HG02610 (cell line): Measurements from ENCODE around the gene NEDD9.

Experiments
- ATAC-seq: cut with Tn5 transposase; IDR thresholded peaks from one replicate; pipeline ENCODE4 v1.9.1; 2021; ENCODE audit warnings: mild to moderate bottlenecking, moderate library complexity; ENCODE audit not compliant: unreplicated experiment

NEDD9 gene

DNA sequence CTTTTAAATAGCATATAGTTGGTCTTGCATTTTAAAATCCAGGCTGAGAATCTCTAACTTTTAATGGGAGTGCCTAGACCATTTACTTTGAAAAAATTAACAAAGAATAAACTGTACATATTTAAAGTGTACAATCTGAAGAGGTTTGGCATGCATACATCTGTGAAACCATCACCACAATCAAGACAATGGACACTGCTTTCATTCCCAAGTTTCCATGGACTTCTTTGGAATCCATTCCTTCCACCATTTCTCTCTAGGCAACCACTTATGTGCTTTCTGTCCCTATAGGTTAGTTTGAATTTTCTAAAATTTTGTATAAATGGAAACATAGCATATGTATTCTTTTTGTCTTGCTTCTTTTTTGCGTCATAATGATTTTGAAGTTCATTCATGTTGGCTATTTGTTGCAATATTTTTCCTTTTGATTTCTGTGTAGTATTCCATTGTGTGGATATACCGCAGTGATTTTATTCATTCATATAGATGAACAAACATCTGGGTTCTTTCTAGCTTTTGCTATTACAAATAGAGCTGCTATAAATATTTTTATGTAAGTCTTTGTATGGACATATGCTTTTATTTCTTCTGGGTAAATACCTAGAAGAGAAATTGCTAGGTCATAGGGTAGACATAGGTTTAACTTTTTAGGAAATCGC is 50.9 kb downstream of the NEDD9 start:
- ATAC-seq: no peak

GRCh38 chr6:11179419-11180202 is 52.9 kb downstream of the NEDD9 start:
- no peak for ATAC-seq

GRCh38 chr6:11179088-11179418 is 53.4 kb downstream of the NEDD9 start:
- no peak for ATAC-seq

- no peak for ATAC-seq
These were observed 55.2 kb downstream of the NEDD9 start for GRCh38 chr6:11177271-11177670.

DNA sequence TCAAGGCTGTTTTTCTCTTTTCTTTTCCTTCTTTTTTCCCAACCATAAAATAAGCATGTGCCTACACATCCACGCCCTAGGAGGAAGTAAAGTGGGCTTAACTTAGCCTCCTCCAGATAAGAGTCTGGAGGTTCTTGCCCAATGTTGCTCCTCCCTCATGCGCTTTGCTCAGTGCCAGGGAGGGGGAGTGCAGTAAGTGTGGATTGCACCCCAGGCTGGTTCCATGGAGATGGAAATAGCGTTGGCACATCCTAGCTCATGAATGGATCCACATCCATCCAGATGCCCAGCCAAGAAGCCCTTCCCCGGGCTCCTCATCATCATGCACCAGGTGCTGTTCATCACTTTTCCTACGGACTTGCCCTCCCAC is 58.2 kb downstream of the NEDD9 start:
- ATAC-seq: no peak

DNA sequence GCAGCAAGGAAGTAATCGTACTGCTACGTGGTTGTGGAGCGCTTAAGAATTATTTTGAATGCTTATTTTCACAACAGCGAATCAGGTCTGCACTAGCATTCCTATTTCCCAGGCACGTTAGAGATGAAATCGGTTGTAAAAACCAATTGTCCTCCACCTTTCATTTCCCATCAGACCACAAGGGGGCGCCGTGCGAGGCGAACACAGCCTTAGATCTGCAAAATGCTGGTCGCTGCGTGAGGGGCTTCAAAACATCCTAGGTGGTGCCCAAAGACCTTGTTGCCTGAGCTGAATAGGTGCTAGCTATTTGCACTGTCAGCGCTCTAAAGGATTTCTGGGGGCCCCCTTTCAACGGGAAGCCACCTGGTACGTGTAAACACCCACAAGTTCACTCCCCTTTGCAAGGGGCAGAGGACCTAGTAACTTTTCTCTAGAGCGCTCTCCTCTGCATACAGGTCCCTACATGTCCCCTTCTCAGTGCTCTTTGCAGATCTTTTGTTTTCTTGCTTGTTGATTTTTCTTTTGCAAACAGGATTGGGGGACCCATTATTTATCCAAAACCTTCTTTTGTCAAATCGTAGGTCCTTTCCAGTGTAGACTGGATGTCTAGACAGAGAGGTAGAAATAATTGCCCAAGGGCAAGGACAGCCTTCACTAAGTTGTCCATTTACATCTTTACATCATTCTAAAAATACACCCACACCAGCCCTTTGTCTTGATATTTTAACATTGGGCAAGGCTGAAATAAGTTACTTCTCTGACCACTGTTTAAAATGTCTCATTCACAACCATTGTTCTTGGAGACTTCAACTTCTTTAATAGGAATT is 59.8 kb downstream of the NEDD9 start:
- ATAC-seq: peak; percentile 64

- no peak for ATAC-seq
These were observed 60.5 kb downstream of the NEDD9 start for GRCh38 chr6:11171952-11172351.

DNA sequence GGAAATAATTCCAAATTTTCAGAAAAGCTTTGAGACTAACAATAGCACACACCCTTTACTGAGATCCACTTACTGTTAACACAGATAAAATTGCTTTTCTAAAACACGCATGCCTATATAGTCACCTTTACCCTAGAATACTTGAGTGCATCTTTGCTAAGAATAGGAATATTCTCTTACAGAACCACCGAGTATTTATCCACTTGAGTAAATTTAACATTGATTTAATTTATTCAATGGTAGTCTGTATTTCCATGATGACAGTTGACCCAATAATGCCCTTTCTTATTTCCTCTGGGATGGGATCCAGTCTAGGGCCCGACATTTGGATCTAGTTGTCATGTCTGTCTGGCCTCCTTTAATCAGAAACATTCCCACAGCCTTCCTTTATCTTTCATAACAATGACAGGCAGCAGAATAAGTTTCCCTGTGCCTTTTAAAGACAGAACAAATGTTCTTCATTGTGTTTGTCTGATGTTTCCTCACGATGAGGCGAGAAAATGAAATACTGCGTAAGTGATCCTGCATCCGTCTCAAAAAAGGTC is 64.3 kb downstream of the NEDD9 start:
- ATAC-seq: no peak

DNA sequence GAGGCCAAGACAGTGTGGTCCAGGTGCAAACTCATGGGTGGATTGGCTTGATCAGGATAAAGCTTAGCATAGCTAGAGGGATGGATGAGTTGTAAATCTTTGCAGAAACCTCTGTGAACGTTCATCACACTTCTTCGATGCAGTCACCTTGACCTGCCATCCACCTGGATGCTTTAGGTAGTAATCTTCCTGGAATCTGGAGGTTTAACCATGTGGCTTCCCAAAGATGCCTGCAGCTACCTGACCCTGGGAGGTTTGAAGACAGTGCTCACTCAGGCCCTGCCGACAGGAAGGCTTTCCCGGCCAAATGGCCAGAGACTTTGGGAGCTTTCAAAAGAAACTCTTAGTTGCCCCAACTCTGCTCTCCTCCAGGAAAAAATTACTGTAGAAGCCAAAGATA is 65.5 kb downstream of the NEDD9 start:
- ATAC-seq: no peak

DNA sequence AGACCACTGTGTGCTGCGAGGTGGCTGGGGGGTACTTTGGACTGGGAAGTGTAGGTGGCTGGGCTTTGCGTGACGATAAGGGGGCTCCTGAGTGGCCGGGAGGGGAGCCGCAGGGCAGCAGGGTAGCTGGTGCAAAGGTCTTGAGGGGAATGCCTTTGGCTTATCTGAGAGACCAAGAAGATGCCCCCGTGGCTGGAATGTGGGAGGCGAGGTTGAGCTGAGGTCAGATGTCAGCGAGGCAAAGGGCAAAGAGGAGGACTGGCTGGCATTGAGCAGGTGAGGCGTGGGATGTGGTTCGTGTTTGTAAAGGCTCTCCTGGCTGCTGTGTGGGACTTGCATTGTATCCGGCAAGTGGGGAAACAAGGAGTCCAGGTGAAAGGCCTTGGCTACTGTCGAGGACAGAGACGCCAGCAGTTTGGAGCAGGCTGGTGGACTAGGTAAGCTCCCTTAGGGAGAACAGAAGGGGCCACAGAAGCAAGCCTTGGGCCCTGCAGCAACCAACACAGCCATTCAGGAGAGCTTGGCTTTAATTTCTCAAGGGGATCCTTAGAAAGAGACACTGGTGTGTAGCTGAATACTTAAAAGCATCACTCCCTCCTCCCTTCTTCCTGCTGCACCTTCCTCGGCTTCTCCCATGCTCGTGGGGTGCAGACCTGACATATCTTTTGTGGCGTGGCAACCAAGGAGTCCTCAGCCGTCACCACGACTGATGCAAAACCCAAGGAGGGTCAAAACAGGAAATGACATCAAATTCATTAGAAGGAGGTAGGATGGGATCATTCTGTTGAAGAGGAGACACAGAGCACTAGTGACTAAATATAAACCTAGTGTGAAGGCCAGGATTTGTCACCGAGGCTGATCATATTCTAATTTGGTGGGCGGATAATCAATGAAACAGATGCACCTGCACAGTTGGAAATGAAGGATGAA is 67.5 kb downstream of the NEDD9 start:
- no peak for ATAC-seq

GRCh38 chr6:11163932-11164331 is 68.5 kb downstream of the NEDD9 start:
- ATAC-seq: peak; percentile 88

DNA sequence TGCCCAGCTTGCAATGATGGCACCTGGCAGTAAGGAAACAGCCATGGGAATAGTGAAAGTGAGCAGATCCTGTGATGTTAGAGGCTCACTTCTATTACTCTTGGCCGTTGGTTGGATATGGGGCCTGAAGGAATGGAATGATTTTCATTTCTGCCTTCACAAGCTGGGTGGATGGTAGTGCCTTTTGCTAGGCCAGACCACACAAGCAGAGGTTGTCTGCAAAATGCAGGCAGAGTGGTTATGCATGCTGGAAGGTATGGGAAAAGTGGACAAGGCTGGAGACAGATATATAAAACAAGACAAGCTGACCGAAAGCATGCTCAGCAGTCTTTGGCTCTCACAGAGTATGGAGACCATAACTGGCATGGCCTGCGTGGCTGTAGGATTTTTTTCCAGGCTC is 70.2 kb downstream of the NEDD9 start:
- no peak for ATAC-seq

DNA sequence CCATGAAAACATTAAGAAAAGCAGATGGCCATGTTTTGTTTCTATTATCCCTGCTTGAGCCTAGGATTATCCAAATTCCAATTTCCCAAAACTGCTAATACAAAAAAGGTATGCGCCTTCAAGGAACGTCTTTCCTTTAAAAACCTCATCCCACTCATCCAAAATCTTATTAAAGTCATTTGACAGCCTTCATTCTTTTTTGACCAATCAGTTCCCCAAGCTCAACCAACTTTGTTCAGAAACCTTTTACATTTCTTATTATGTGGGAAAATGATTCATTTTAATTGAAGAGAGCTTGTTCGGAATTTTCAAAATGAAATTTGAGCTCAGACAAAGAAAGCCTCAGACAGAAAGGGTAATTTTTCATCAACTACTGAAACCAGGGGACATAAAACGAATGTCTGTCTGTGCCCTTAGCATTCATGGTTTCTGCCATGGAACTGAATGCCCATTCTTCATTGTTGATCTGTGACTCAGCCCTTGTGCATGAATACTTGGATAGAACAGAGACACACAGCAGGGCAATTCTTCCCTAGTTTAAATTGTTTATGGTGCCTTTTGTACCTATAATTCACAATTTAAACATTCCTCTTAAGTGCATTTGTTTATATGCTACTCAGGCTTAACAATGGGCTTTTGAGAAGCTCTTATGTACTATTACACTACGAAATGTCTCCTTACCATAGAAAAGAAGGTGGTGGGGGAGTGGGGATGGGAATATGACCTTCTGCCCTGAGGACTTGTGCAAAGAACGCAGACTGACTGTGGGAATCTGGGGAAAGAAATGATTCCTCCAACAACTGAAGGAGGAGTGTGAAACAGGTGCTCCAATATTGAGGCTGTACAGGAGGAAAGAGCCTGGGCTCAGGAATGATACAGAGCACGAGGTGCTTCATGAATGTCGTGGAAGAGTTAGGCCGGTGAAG is 71.2 kb downstream of the NEDD9 start:
- ATAC-seq: no peak

GRCh38 chr6:11160199-11160598 is 72.3 kb downstream of the NEDD9 start:
- no peak for ATAC-seq

GRCh38 chr6:11155589-11155988 is 76.9 kb downstream of the NEDD9 start:
- ATAC-seq: no peak

DNA sequence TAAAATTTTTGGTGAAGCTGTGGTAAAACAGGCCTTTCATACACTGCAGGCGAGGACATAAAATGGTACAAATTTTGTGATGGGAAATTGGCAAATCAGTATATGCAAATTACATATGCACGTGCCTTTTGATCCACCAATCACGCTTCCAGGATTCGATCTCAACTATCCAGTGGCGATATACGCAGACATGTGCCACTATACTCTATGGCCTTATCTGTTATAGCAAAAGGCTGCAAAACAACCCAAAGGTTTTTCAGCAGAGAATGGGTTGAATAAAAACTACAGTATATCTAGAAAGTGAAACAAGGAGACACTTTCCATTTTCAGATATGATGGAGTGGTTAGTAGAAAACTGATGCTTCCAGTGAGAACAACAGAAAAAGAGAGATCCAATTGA is 79.0 kb downstream of the NEDD9 start:
- no peak for ATAC-seq

GRCh38 chr6:11152581-11152980 is 79.9 kb downstream of the NEDD9 start:
- no peak for ATAC-seq

DNA sequence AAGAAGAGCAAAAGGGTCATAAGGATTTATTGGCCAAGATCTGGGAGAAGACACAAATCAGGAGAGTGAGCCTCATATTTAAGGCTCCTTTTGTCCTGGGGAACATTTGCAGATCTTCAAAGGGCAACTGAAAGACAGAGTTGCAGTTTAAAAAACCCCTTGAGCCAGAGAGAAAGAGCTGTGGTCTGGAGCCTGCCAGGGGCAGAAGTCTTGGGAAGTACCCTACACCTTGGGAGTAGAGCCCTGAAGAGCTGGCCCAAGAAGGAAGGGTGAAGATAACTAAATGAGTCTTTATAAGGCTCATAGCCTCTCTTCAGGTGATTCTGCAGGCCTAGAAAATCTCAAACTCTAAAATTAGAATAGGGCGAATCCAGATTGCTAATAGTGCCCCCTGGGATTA is 81.0 kb downstream of the NEDD9 start:
- ATAC-seq: no peak

DNA sequence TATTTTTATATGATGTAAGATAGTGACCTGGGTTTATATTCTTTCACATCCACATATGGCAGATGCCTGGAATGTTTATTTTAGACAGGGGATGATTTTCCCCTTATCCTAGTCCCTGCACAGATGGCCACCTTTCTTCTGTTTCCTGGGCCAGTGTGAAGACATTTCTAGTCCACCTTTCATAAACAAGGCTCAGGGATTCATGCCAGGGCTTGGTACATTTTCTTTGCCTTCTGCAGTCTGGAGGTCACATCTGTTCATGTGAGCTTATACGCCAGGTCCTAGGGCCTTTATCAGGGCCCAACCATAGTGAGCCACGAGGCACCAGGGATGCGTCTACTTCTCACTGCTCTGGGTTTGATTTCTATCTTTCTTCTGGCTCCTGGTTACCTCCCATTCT is 82.9 kb downstream of the NEDD9 start:
- no peak for ATAC-seq
